HEK293 (cell line): ENCODE measurements around the gene CLTCL1.
"Not testable (repeated sequence)": the region's sequence is repeated elsewhere in the genome, so short reads cannot be mapped to it uniquely, and the experiment has no call there.

Experiments
- CTCF ChIA-PET: fragments of 350-600 bp; formaldehyde crosslinking; extraction: SDS; loops from one replicate; lab custom pipeline; 2021; ENCODE audit warnings: antibody characterized with exemption; lab: Yijun Ruan, JAX
- POLR2A ChIA-PET: fragments of 300-600 bp; formaldehyde crosslinking; extraction: SDS; loops from one replicate; lab custom pipeline; 2020; ENCODE audit warnings: antibody characterized with exemption, inconsistent platforms; lab: Yijun Ruan, JAX
- H3K27ac ChIP-seq: fragments of 200-500 bp; sonication (Bioruptor generic); 2 replicates; pipeline ENCODE4 v1.5.1; 2014; ENCODE audit warnings: low read depth, low read length, control low read depth, inconsistent platforms; ENCODE audit errors: extremely low read depth
- H3K36me3 ChIP-seq, 2 experiments: fragments of 200-500 bp in 1 of 2; sonication (Bioruptor generic) in 1 of 2; 1 replicate in 1 of 2; 2 replicates in 1 of 2; pipeline ENCODE4 v1.5.1; 2014 to 2017; ENCODE audit warnings: inconsistent platforms in 2 of 2, low read length in 2 of 2; ENCODE audit not compliant: control insufficient read depth in 2 of 2, insufficient read depth in 1 of 2
- H3K4me1 ChIP-seq: fragments of 200-500 bp; sonication (Bioruptor generic); 2 replicates; pipeline ENCODE4 v1.5.1; 2014; ENCODE audit warnings: mild to moderate bottlenecking, low read length, inconsistent platforms; ENCODE audit not compliant: control insufficient read depth, insufficient read depth
- H3K4me3 ChIP-seq: 2 replicates; pipeline ENCODE4 v1.5.1; 2011; ENCODE audit warnings: low read depth, mild to moderate bottlenecking, control low read depth, low read length, moderate library complexity
- H3K9me3 ChIP-seq: fragments of 200-500 bp; sonication (Bioruptor generic); 2 replicates; pipeline ENCODE4 v1.5.1; 2014; ENCODE audit warnings: low read depth, low read length, inconsistent platforms; ENCODE audit not compliant: control insufficient read depth, insufficient read depth
- KLF16 ChIP-seq: fragments of 450-650 bp; formaldehyde crosslinking; IDR thresholded peaks from 2 replicates; pipeline ENCODE4 v1.5.1; 2017; ENCODE audit warnings: missing biosample characterization, missing genetic modification characterization
- PRDM4 ChIP-seq: fragments of 450-650 bp; formaldehyde crosslinking; IDR thresholded peaks from 2 replicates; pipeline ENCODE4 v1.5.1; 2017; ENCODE audit warnings: missing biosample characterization, missing genetic modification characterization
- ZBTB1 ChIP-seq: fragments of 450-650 bp; formaldehyde crosslinking; IDR thresholded peaks from 2 replicates; pipeline ENCODE4 v1.5.1; 2016; ENCODE audit warnings: missing biosample characterization, missing genetic modification characterization
- ZNF138 ChIP-seq: fragments of 450-650 bp; formaldehyde crosslinking; IDR thresholded peaks from 2 replicates; pipeline ENCODE4 v1.5.1; 2016; ENCODE audit warnings: missing biosample characterization, missing genetic modification characterization, borderline replicate concordance
- ZNF223 ChIP-seq: fragments of 450-650 bp; formaldehyde crosslinking; IDR thresholded peaks from 2 replicates; pipeline ENCODE4 v1.5.1; 2016; ENCODE audit warnings: missing biosample characterization, missing genetic modification characterization
- ZNF24 ChIP-seq: fragments of 450-650 bp; formaldehyde crosslinking; IDR thresholded peaks from 2 replicates; pipeline ENCODE4 v1.5.1; 2016; ENCODE audit warnings: missing biosample characterization, missing genetic modification characterization
- ZNF280C ChIP-seq: fragments of 450-650 bp; formaldehyde crosslinking; IDR thresholded peaks from 2 replicates; pipeline ENCODE4 v1.5.1; 2016; ENCODE audit warnings: missing biosample characterization, missing genetic modification characterization
- ZNF341 ChIP-seq: fragments of 450-650 bp; formaldehyde crosslinking; IDR thresholded peaks from 2 replicates; pipeline ENCODE4; 2016; ENCODE audit warnings: low read depth, missing biosample characterization, missing genetic modification characterization
- ZNF426 ChIP-seq: fragments of 450-650 bp; formaldehyde crosslinking; IDR thresholded peaks from 2 replicates; pipeline ENCODE4 v1.5.1; 2017; ENCODE audit warnings: missing biosample characterization, missing genetic modification characterization, mild to moderate bottlenecking, inconsistent platforms, moderate library complexity
- ZNF48 ChIP-seq: fragments of 450-650 bp; formaldehyde crosslinking; IDR thresholded peaks from 2 replicates; pipeline ENCODE4 v1.5.1; 2016; ENCODE audit warnings: missing biosample characterization, missing genetic modification characterization
- ZNF530 ChIP-seq: fragments of 450-650 bp; formaldehyde crosslinking; IDR thresholded peaks from 2 replicates; pipeline ENCODE4 v1.5.1; 2016; ENCODE audit warnings: low read depth, missing biosample characterization, missing genetic modification characterization
- ZNF610 ChIP-seq: fragments of 450-650 bp; formaldehyde crosslinking; IDR thresholded peaks from 2 replicates; pipeline ENCODE4 v1.5.1; 2016; ENCODE audit warnings: missing biosample characterization, missing genetic modification characterization, borderline replicate concordance
- ZNF626 ChIP-seq: fragments of 450-650 bp; sonication (Bioruptor Pico); formaldehyde crosslinking; IDR thresholded peaks from 2 replicates; pipeline ENCODE4 v1.5.1; 2018; ENCODE audit warnings: missing biosample characterization, missing genetic modification characterization, inconsistent platforms
- ZNF654 ChIP-seq: fragments of 450-650 bp; formaldehyde crosslinking; IDR thresholded peaks from 2 replicates; pipeline ENCODE4 v1.5.1; 2016; ENCODE audit warnings: low read depth, missing biosample characterization, missing genetic modification characterization
- ZNF791 ChIP-seq: fragments of 450-650 bp; formaldehyde crosslinking; IDR thresholded peaks from 2 replicates; pipeline ENCODE4 v1.5.1; 2016; ENCODE audit warnings: missing biosample characterization, missing genetic modification characterization
- ZSCAN30 ChIP-seq: fragments of 450-650 bp; IDR thresholded peaks from 2 replicates; pipeline ENCODE4 v1.5.1; 2018; ENCODE audit warnings: missing biosample characterization, mild to moderate bottlenecking, missing genetic modification characterization, moderate library complexity
- TF ChIP-seq, protein P1 (sequence below): fragments of 450-650 bp; formaldehyde crosslinking; IDR thresholded peaks from 2 replicates; pipeline ENCODE4 v1.5.1; 2016; ENCODE audit warnings: missing biosample characterization, missing genetic modification characterization, borderline replicate concordance
- TF ChIP-seq, protein P2 (sequence below): fragments of 450-650 bp; formaldehyde crosslinking; IDR thresholded peaks from 2 replicates; pipeline ENCODE4 v1.5.1; 2016; ENCODE audit warnings: missing biosample characterization, missing genetic modification characterization

Gene CLTCL1

DNA sequence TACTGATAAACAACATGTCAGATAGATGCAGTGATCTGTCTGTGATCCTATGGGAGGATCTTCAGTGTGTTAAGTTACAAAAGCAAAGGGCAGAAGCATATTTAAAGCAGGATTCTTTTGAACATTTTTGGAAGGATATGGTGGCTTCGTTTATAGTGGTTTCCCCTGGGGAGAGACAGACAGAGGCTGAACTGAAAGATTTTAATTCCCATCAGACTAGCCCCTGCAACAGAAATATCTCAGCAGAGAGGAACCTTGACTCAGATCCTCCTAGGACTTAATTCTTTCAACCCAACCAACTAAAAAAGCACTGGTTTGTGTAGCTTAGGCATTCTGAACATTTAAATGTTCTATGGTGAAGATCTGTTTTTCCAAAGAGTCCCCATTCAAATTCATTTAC, 5.7 kb downstream of the CLTCL1 start:
- Histone ChIP-seq H3K36me3 (peaks cover 0 to 3% of the 10 kb centered on the region in 2 experiments; a peak in 1 of 3 replicates), H3K27ac (no peak overlapping the region), H3K4me1 (peaks cover 3% of the 10 kb centered on the region; the same call in 1 of the 2 replicates), H3K4me3 (no peak overlapping the region), H3K9me3 (no peaks in the 10 kb centered on the region)
- ChIA-PET POLR2A (interaction anchor here (1.0 to 1.3 kb wide), 3 partner anchors 10 to 147 kb away, joined by 3 to 4 read pairs (median 3); partner anchors contain the start of genes MRPL40 and SLC25A1), CTCF (interaction anchor here (0.6 to 2.3 kb wide), 3 partner anchors 15 to 106 kb away, joined by 3 to 8 read pairs (median 3); partner anchors contain the start of gene SLC25A1)
- TF ChIP-seq ZNF626 (tag by site-specific recombination) (no peak), KLF16 (tag by site-specific recombination) (no peak), ZNF791 (no peak), ZNF280C (tag by site-specific recombination) (no peak), ZNF610 (tag by site-specific recombination) (no peak), ZSCAN30 (tag by site-specific recombination) (no peak), ZNF24 (tag by site-specific recombination) (no peak), ZBTB1 (tag by site-specific recombination) (no peak), ZNF48 (tag by site-specific recombination) (no peak), ZNF426 (tag by site-specific recombination) (no peak), ZNF530 (no peak), ZNF341 (tag by site-specific recombination) (no peak), ZNF223 (tag by site-specific recombination) (no peak), ZNF138 (tag by site-specific recombination) (no peak), PRDM4 (no peak), ZNF654 (tag by site-specific recombination) (no peak)
- TF ChIP-seq, protein P1, sequence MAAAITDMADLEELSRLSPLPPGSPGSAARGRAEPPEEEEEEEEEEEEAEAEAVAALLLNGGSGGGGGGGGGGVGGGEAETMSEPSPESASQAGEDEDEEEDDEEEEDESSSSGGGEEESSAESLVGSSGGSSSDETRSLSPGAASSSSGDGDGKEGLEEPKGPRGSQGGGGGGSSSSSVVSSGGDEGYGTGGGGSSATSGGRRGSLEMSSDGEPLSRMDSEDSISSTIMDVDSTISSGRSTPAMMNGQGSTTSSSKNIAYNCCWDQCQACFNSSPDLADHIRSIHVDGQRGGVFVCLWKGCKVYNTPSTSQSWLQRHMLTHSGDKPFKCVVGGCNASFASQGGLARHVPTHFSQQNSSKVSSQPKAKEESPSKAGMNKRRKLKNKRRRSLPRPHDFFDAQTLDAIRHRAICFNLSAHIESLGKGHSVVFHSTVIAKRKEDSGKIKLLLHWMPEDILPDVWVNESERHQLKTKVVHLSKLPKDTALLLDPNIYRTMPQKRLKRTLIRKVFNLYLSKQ: no peak
- TF ChIP-seq, protein P2, sequence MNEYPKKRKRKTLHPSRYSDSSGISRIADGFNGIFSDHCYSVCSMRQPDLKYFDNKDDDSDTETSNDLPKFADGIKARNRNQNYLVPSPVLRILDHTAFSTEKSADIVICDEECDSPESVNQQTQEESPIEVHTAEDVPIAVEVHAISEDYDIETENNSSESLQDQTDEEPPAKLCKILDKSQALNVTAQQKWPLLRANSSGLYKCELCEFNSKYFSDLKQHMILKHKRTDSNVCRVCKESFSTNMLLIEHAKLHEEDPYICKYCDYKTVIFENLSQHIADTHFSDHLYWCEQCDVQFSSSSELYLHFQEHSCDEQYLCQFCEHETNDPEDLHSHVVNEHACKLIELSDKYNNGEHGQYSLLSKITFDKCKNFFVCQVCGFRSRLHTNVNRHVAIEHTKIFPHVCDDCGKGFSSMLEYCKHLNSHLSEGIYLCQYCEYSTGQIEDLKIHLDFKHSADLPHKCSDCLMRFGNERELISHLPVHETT (tag by site-specific recombination): no peak

DNA sequence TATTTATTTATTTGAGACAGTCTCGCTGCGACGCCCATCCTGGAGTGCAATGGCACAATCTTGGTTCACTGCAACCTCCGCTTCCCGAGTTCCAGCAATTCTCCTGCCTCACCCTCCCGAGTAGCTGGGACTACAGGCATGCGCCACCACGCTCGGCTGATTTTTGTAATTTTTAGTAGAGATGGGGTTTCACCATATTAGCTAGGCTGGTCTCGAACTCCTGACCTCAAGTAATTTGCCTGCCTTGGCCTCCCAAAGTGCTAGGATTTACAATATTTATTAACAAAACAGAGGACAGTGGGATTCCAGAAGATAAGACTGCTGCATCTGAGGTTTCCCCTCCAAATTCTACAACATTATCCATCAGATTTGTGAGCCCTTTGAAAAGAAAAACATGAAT, 12.4 kb downstream of the CLTCL1 start:
- CTCF ChIA-PET, H3K9me3 ChIP-seq, POLR2A ChIA-PET, H3K4me1 ChIP-seq, H3K4me3 ChIP-seq, H3K27ac ChIP-seq, H3K36me3 ChIP-seq: not testable (repeated sequence)
